Kidney (tissue), 14 donors: ENCODE data around the gene SPNS2. TPM values are rescaled to one million over a fixed set of nuclear protein-coding genes. Genes with fewer than 3 reads are reported as not detected.
A peak's percentile ranks its signal among the peaks of the same experiment; 100 is the strongest.

ENCODE experiments used
- DNase-seq, 5 donors: peaks; one replicate each; pipeline ENCODE4 v3.0.0-alpha.2; 2013 to 2020
- FAIRE-seq: peaks from 2 replicates; lab custom pipeline; 2012; peaks lifted over from hg19 to GRCh38; lab: Jason Lieb, UNC
- H3K27ac ChIP-seq, 2 donors: one replicate each; pipeline ENCODE4 v1.7.0; 2013; ENCODE audit warnings: low read depth in 2 of 2, low read length in 2 of 2, inconsistent platforms in 1 of 2
- H3K27me3 ChIP-seq: one replicate; pipeline ENCODE4 v1.7.1; 2013; ENCODE audit warnings: low read length, inconsistent platforms; ENCODE audit not compliant: control insufficient read depth, insufficient read depth
- H3K36me3 ChIP-seq, 3 donors: one replicate each; pipeline versions ENCODE4 v1.7.0 to v1.7.1; 2013; ENCODE audit warnings: low read length in 3 of 3, control low read depth in 1 of 3, inconsistent platforms in 1 of 3; ENCODE audit not compliant: insufficient read depth in 3 of 3, control insufficient read depth in 2 of 3
- H3K4me1 ChIP-seq, 3 donors: one replicate each; pipeline versions ENCODE4 v1.7.0 to v1.7.1; 2013; ENCODE audit warnings: low read length in 3 of 3, inconsistent platforms in 1 of 3, low read depth in 1 of 3; ENCODE audit not compliant: control insufficient read depth in 2 of 3, insufficient read depth in 2 of 3
- H3K4me3 ChIP-seq, 3 donors: one replicate each; pipeline versions ENCODE4 v1.7.0 to v1.8.1; 2013; ENCODE audit warnings: low read length in 3 of 3, control low read depth in 1 of 3, inconsistent platforms in 1 of 3
- H3K9ac ChIP-seq, 3 donors: one replicate each; pipeline versions ENCODE4 v1.7.0 to v1.7.1; 2013; ENCODE audit warnings: low read length in 3 of 3, control low read depth in 1 of 3, inconsistent platforms in 1 of 3
- H3K9me3 ChIP-seq, 3 donors: one replicate each; pipeline versions ENCODE4 v1.7.0 to v1.7.1; 2013; ENCODE audit warnings: low read length in 3 of 3, control low read depth in 1 of 3, inconsistent platforms in 1 of 3; ENCODE audit not compliant: control insufficient read depth in 2 of 3, insufficient read depth in 1 of 3
- intact Hi-C: fragments of 100-400 bp; cut with DNase I; formaldehyde crosslinking; loops from one replicate; pipeline ENCODE4 v1.11.1; 2022
- polyA plus RNA-seq: library from polyadenylated mRNA; stranded (reverse); fragments of 350-450 nt; fragmentation: Illumina TruSeq; extraction: RNeasy Lipid Tissue Mini Kit (QIAGEN cat#74804); gene quantifications from one replicate; pipeline ENCODE4 v1.2.3, GENCODE V29; 2014; ENCODE audit warnings: low read depth, low replicate concordance; ENCODE audit not compliant: insufficient read depth
- total RNA-seq: library from RNA; stranded (reverse); fragmentation: NEBNext Ultra II Directional; extraction: Animal tissue kit (Norgen Biotek cat#: 25700); gene quantifications from one replicate; pipeline ENCODE4 v1.2.1, GENCODE V29; 2021
- TF ChIP-seq, protein P1 (sequence below): IDR thresholded peaks from 3 replicates; pipeline ENCODE4 v1.5.1; 2012; ENCODE audit warnings: mild to moderate bottlenecking, moderate library complexity, borderline replicate concordance; ENCODE audit not compliant: insufficient read depth; ENCODE audit errors: extremely low read depth
- donor health status: control.
- donor health status: control.
- donor health status: control.
- donor health status: control.
- donor health status: control.
- donor health status: DM: yes; HTN: yes; CAD: no.
- donor health status: Normal renal cell carcinoma (clear cell type).

SPNS2 gene
- total and polyA plus RNA-seq, 2 donors from 2014 or later: 60.5 to 75.1 TPM

DNA sequence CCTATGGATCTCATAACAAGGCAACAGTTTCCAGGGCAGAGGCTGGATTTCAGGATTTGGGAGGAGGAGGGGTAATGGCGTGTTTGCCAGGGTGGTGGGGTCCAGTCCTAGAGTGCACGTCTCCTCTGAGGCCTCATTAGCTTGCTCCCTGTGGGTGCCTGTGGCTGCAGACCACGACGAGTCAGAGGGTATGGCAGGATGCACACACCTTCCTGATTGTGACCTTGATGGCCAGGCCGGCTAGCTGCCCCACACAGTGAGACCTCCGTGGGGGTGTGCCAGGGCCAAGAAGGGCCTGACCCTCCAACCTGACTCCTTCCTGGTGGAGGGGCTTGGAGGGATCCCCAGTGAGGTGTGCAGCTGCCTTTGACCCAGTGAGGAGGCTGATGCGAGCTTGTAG is 81.6 kb downstream of the SPNS2 start:
- no peak overlapping the region for H3K9ac ChIP-seq
- DNase-seq (peak in 1 of 5 donors; percentile 42), FAIRE-seq (no peak)
- intact Hi-C loops: no loop called here
- H3K36me3 ChIP-seq: no peaks in the 10 kb centered on the region
- no peaks in the 10 kb centered on the region for H3K27me3 ChIP-seq
- H3K4me3 ChIP-seq: no peak overlapping the region
- H3K27ac ChIP-seq: no peak overlapping the region
- TF ChIP-seq, protein P1, sequence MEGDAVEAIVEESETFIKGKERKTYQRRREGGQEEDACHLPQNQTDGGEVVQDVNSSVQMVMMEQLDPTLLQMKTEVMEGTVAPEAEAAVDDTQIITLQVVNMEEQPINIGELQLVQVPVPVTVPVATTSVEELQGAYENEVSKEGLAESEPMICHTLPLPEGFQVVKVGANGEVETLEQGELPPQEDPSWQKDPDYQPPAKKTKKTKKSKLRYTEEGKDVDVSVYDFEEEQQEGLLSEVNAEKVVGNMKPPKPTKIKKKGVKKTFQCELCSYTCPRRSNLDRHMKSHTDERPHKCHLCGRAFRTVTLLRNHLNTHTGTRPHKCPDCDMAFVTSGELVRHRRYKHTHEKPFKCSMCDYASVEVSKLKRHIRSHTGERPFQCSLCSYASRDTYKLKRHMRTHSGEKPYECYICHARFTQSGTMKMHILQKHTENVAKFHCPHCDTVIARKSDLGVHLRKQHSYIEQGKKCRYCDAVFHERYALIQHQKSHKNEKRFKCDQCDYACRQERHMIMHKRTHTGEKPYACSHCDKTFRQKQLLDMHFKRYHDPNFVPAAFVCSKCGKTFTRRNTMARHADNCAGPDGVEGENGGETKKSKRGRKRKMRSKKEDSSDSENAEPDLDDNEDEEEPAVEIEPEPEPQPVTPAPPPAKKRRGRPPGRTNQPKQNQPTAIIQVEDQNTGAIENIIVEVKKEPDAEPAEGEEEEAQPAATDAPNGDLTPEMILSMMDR: no peak
- peaks cover 2 to 29% (median 20%) of the 10 kb centered on the region in 3 donors for H3K4me1 ChIP-seq
- H3K9me3 ChIP-seq: no peaks in the 10 kb centered on the region

DNA sequence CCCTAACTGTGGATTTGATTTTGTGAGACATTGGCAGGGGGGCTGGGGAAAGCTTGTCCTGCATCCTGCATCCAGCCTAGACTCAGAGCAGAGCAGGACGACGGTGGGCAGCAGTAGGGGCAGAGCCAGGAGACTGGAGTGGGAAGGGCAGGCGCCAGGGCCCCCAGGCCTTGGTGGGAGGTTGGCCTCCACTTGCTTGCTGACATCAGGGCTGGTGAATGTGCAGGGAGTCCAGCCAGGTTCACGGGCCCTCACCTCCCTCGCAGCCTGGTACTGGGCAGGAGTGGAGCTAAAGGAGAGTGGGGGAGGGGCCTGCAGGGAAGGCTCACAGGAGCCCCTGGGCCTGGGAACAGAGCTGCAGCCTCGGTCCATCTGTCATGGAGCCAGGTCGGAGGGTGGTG is 83.4 kb downstream of the SPNS2 start:
- DNase-seq: peak in 2 of 5 donors; percentile 60 to 80
- peak overlapping the region; percentile 14 to 32 for H3K27ac ChIP-seq
- peaks cover 2 to 30% (median 16%) of the 10 kb centered on the region in 3 donors for H3K4me1 ChIP-seq
- intact Hi-C loops: no loop called here
- H3K4me3 ChIP-seq: no peak overlapping the region
- no peak for FAIRE-seq
- no peaks in the 10 kb centered on the region for H3K9me3 ChIP-seq
- no peak overlapping the region for H3K9ac ChIP-seq
- H3K36me3 ChIP-seq: no peaks in the 10 kb centered on the region
- TF ChIP-seq, protein P1: no peak
- H3K27me3 ChIP-seq: no peaks in the 10 kb centered on the region

DNA sequence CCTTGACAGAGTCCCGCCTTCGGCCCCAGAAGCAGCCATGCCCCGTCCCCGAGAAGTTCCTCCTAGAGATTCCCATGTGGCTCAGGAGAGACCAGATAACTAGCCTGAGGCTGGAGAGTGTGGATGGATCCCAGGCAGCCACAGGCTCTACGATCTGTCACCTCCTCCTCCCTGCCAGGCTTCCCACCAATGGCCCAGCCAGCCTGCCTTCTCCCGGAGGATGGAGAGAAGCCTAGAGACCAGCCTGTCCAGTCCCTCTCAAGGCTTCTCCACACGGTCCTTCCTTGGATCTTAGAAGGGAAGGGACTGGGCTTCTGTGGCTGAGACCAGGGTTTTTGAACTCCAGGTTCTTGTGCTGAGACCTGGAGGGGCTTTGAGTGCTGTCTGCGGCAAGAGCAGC is 84.0 kb downstream of the SPNS2 start:
- FAIRE-seq (no peak), DNase-seq (no peak)
- no peaks in the 10 kb centered on the region for H3K27me3 ChIP-seq
- peak overlapping the region in 1 of 3 donors; percentile 51 for H3K9ac ChIP-seq
- intact Hi-C loops: no loop called here
- H3K4me1 ChIP-seq: peaks cover 2 to 34% (median 22%) of the 10 kb centered on the region in 3 donors
- TF ChIP-seq, protein P1: no peak
- H3K27ac ChIP-seq: peak overlapping the region; percentile 14 to 34
- H3K9me3 ChIP-seq: no peaks in the 10 kb centered on the region
- H3K36me3 ChIP-seq: no peaks in the 10 kb centered on the region
- H3K4me3 ChIP-seq: no peak overlapping the region

DNA sequence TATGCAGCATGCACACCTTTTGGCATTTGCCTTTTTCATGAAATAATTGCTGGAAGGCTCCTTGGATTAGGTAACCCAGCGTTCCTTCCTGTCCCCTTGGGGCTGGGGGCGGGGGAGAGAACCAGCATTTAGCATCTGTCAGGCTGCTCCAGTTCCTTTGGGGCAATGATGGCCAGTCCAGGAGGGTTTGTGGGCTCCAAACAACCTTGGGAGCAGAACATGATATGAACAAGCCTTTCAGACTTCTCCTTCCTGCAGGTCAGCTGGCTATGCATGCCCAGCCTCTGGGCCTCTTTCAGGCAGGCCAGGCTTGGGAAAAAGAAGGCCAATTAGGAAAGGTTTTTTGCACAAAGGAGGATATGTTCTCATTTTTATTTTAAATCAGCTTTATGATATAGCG is 84.5 kb downstream of the SPNS2 start:
- intact Hi-C loops: no loop called here
- H3K27me3 ChIP-seq: no peaks in the 10 kb centered on the region
- peak overlapping the region; percentile 20 to 72 (median 59) for H3K4me3 ChIP-seq
- H3K27ac ChIP-seq: peak overlapping the region; percentile 20 to 95
- TF ChIP-seq, protein P1: no peak
- H3K9ac ChIP-seq: peak overlapping the region in 1 of 3 donors; percentile 79
- no peaks in the 10 kb centered on the region for H3K36me3 ChIP-seq
- FAIRE-seq (no peak), DNase-seq (peak in 1 of 5 donors; percentile 46)
- H3K9me3 ChIP-seq: no peaks in the 10 kb centered on the region
- H3K4me1 ChIP-seq: peaks cover 2 to 34% (median 23%) of the 10 kb centered on the region in 3 donors
